Tibial artery (tissue), 4 donors: ENCODE results near the gene FOXD3.
A peak's percentile ranks its signal among the peaks of the same experiment; 100 is the strongest.

Source experiments
- DNase-seq, 2 donors: peaks; one replicate each; pipeline ENCODE4 v3.0.0-alpha.2; 2019
- H3K27ac ChIP-seq, 2 donors: fragments of 200-600 bp; sonication (generic) in 1 of 2; 1 replicate in 1 of 2; 2 replicates in 1 of 2; pipeline ENCODE4 v1.5.1; 2018 to 2019; ENCODE audit warnings: mild to moderate bottlenecking in 1 of 2
- H3K27me3 ChIP-seq, 2 donors: fragments of 200-600 bp; sonication (generic) in 1 of 2; one replicate each; pipeline versions ENCODE4 v1.5.1 to v1.6.0; 2016 to 2019
- H3K36me3 ChIP-seq, 3 donors: fragments of 200-600 bp; sonication (generic) in 2 of 3; one replicate each; pipeline ENCODE4 v1.5.1; 2016 to 2019; ENCODE audit warnings: mild to moderate bottlenecking in 2 of 3
- H3K4me1 ChIP-seq, 4 donors: fragments of 200-600 bp; sonication (generic) in 2 of 4; 1 replicate in 3 of 4; 2 replicates in 1 of 4; pipeline ENCODE4 v1.5.1; 2016 to 2019
- H3K4me3 ChIP-seq, 2 donors: fragments of 200-600 bp; sonication (generic) in 1 of 2; 1 replicate in 1 of 2; 2 replicates in 1 of 2; pipeline ENCODE4 v1.5.1; 2018 to 2019; ENCODE audit warnings: mild to moderate bottlenecking in 2 of 2
- H3K9me3 ChIP-seq, 3 donors: fragments of 200-600 bp; sonication (generic) in 1 of 3; one replicate each; pipeline ENCODE4 v1.5.1; 2016 to 2019
- intact Hi-C: fragments of 100-400 bp; cut with DNase I; formaldehyde crosslinking; loops from one replicate; pipeline ENCODE4 v1.15.0; 2023; ENCODE audit warnings: low total_unique reads
- TF ChIP-seq, protein P1 (sequence below), 2 experiments: fragments of 200-600 bp in 1 of 2; fragments of 450-650 bp in 1 of 2; IDR thresholded peaks; one replicate each; pipeline ENCODE4 v1.5.1; 2017 to 2019; ENCODE audit warnings: antibody characterized with exemption in 2 of 2, mild to moderate bottlenecking in 1 of 2, moderate library complexity in 1 of 2

Gene FOXD3

DNA sequence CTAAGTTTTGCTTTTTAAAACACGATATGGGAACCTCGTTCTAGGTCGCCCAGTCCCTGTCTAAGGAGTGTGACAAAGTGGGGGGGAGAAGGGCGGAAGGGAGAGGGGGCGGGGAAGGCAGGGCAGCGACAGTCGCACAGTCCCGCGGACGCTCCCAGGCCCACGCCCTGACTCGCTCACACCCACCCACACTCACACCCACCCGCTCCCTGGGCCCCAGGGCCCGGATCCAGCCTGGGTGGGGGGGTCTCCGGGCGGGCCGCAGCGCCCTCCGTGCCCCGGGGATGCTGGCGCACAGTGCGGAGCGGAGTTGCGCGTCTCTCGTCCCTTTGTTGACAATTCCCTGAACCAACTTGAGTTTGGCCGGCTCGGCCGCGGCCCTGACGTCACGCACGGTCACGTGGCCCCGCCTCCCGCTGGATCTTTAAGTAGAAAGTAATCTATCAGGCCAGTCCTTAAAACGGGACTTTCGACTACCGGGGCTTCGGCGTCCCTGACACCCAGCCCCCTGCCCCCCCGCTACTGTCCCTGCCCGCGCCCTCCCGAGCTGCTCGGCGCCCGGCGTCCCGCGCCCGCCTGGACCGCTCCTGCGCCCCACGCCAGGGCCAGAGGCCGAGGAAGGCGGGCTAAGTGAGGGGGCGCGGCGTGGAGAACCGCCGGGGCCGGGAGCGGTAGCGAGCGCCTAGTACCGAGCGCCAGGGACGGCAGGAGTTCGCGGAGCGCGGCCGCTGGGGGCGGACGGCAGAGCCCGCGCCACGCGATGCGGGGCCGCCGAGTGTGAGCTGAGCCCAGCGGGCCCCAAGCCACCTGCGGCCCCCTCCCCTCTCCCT lies at the start of gene FOXD3:
Gene FOXD3, plus strand, starts transcription at position 454 of the 830 bp plus-strand sequence. CDS start 492 bp downstream, outside the sequence.
- intact Hi-C loops: no loop called here
- peaks cover 0 to 4% (median 0%) of the 10 kb centered on the region in 3 donors for H3K9me3 ChIP-seq
- H3K27ac ChIP-seq: no peak within 1 kb of the TSS
- peak within 1 kb of the TSS; percentile 42 to 59 for H3K4me3 ChIP-seq
- H3K27me3 ChIP-seq: peaks cover 20 to 100% of the 10 kb centered on the region in 2 donors
- no peak for DNase-seq
- no peaks in the 10 kb centered on the region for H3K36me3 ChIP-seq
- peaks cover 0 to 45% (median 29%) of the 10 kb centered on the region in 4 donors for H3K4me1 ChIP-seq
- TF ChIP-seq, protein P1, sequence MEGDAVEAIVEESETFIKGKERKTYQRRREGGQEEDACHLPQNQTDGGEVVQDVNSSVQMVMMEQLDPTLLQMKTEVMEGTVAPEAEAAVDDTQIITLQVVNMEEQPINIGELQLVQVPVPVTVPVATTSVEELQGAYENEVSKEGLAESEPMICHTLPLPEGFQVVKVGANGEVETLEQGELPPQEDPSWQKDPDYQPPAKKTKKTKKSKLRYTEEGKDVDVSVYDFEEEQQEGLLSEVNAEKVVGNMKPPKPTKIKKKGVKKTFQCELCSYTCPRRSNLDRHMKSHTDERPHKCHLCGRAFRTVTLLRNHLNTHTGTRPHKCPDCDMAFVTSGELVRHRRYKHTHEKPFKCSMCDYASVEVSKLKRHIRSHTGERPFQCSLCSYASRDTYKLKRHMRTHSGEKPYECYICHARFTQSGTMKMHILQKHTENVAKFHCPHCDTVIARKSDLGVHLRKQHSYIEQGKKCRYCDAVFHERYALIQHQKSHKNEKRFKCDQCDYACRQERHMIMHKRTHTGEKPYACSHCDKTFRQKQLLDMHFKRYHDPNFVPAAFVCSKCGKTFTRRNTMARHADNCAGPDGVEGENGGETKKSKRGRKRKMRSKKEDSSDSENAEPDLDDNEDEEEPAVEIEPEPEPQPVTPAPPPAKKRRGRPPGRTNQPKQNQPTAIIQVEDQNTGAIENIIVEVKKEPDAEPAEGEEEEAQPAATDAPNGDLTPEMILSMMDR (IDR thresholded peaks at IDR 0.05): no peak

DNA sequence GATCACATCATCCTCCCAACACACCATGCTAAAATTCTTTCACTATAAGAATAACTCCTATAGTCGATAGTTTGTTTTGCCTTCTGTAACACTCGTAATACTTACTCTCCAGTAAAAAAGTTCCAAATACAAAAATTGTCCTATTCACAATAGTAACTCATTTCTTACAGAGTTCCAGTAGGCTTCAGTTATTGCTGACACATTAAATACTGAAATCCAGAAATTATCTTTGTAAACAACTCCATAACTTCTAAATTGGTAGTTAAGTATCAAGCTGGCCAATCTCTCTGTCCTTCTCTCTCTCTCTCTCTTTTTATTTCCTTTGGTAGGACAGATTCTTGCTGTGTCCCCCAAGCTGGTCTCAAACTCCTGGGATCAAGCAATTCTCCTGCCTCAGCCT lies 49.6 kb upstream of the FOXD3 start:
- Histone ChIP-seq H3K4me3 (no peak overlapping the region), H3K4me1 (no peaks in the 10 kb centered on the region), H3K27me3 (no peaks in the 10 kb centered on the region), H3K36me3 (no peaks in the 10 kb centered on the region), H3K9me3 (no peaks in the 10 kb centered on the region), H3K27ac (no peak overlapping the region)
- TF ChIP-seq, protein P1 (IDR thresholded peaks at IDR 0.05): no peak
- intact Hi-C loops: no loop called here
- no peak for DNase-seq

DNA sequence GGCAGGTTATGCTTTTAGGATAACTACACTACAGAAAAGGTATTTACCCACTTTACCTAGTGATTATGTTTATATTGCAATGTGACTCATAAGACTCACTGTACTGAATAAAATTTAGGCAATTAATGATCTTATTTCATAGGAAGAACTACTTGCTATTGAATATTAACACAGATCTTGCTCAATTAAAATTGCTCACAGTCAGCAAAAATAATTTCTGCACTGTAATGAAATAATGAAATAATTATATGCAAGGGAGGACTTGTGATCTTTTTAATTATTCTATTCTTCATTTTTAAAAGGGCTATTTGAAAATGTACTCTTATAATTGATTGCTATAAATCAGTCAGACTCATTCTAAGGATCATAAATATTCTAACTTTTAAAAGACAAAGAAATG lies 48.0 kb upstream of the FOXD3 start:
- intact Hi-C loops: no loop called here
- no peak overlapping the region for H3K4me3 ChIP-seq
- no peak overlapping the region for H3K27ac ChIP-seq
- H3K9me3 ChIP-seq: no peaks in the 10 kb centered on the region
- no peaks in the 10 kb centered on the region for H3K4me1 ChIP-seq
- TF ChIP-seq, protein P1 (IDR thresholded peaks at IDR 0.05): no peak
- no peak for DNase-seq
- no peaks in the 10 kb centered on the region for H3K27me3 ChIP-seq
- H3K36me3 ChIP-seq: no peaks in the 10 kb centered on the region

DNA sequence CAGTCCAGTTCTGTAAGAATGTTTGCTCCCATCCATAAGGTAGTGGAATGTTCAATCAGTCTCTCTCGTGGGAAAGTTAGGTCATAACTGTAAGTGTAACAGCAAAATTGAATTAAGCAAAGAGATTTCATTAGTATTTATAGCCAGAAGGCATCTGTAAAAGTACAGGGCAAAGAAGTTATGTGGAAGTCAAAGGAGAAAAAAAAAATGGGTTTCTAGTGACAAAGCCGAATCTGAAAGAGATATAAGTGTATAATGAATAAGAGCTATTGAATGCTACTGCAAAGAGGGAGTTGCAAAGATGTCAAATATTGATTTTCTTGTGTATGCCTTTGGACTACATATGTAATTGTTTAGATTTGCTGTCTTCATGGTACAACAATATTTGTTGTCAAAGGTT lies 47.4 kb upstream of the FOXD3 start:
- TF ChIP-seq, protein P1 (IDR thresholded peaks at IDR 0.05): no peak
- Histone ChIP-seq H3K4me1 (no peaks in the 10 kb centered on the region), H3K27me3 (no peaks in the 10 kb centered on the region), H3K4me3 (no peak overlapping the region), H3K27ac (no peak overlapping the region), H3K36me3 (no peaks in the 10 kb centered on the region), H3K9me3 (no peaks in the 10 kb centered on the region)
- intact Hi-C loops: no loop called here
- DNase-seq: no peak

DNA sequence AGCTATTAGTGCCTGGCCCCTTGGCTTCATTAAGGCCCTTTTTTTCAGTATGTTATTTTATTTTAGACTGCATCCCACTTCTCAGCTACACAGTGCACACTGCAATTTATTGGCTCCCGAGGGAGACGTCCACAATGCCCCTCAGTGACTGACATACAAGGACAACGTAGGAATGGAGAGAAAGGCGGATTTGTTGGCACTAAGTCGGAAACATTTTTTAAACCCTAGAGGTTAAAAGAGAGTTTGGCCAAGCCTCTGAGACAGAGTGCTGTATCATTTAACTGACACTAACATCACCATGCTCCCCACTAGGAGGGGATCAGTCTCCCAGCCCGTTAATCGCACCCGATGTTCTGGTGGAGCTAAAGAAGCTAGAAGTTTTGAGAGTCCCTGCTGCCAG lies 45.7 kb upstream of the FOXD3 start:
- intact Hi-C loops: no loop called here
- Histone ChIP-seq H3K9me3 (no peaks in the 10 kb centered on the region), H3K4me1 (no peaks in the 10 kb centered on the region), H3K4me3 (no peak overlapping the region), H3K36me3 (no peaks in the 10 kb centered on the region), H3K27me3 (no peaks in the 10 kb centered on the region), H3K27ac (no peak overlapping the region)
- TF ChIP-seq, protein P1 (IDR thresholded peaks at IDR 0.05): no peak
- DNase-seq: no peak
